Neutrophil (primary cell): Measurements from ENCODE around the gene MMRN2.
"Not testable (repeated sequence)": the region's sequence is repeated elsewhere in the genome, so short reads cannot be mapped to it uniquely, and the experiment has no call there.

Experiments
- H3K27ac ChIP-seq: fragments of 200-600 bp; sonication (generic); 2 replicates; pipeline ENCODE4 v1.5.1; 2016; ENCODE audit warnings: mild to moderate bottlenecking, moderate library complexity
- H3K27me3 ChIP-seq: fragments of 200-600 bp; sonication (generic); 2 replicates; pipeline ENCODE4 v1.6.0; 2016; ENCODE audit warnings: mild to moderate bottlenecking
- H3K36me3 ChIP-seq: fragments of 200-600 bp; sonication (generic); 2 replicates; pipeline ENCODE4 v1.5.1; 2017
- H3K4me1 ChIP-seq, 2 experiments: fragments of 200-600 bp in 1 of 2; sonication (generic) in 1 of 2; 1 replicate in 1 of 2; 2 replicates in 1 of 2; pipeline versions ENCODE4 v1.5.1 to v1.6.1; 2013 to 2016; ENCODE audit warnings: low read depth in 1 of 2, low read length in 1 of 2, mild to moderate bottlenecking in 1 of 2, moderate library complexity in 1 of 2; ENCODE audit not compliant: control insufficient read depth in 1 of 2, insufficient read depth in 1 of 2
- H3K4me3 ChIP-seq, 2 experiments: fragments of 200-600 bp in 1 of 2; sonication (generic) in 1 of 2; 1 replicate in 1 of 2; 2 replicates in 1 of 2; pipeline ENCODE4 v1.5.1; 2013 to 2016; ENCODE audit warnings: low read depth in 1 of 2, low read length in 1 of 2, mild to moderate bottlenecking in 1 of 2, moderate library complexity in 1 of 2
- H3K9me3 ChIP-seq: fragments of 200-600 bp; sonication (generic); 2 replicates; pipeline ENCODE4 v1.5.1; 2016
- CTCF ChIP-seq: fragments of 200-600 bp; sonication (generic); IDR thresholded peaks from 2 replicates; pipeline ENCODE4 v1.5.1; 2016; ENCODE audit warnings: antibody characterized with exemption

The MMRN2 gene

GRCh38 chr10:86941426-86941825, 16.0 kb downstream of the MMRN2 start:
- Histone ChIP-seq H3K27me3 (no peaks in the 10 kb centered on the region), H3K36me3 (no peaks in the 10 kb centered on the region)

GRCh38 chr10:86940677-86941076, 16.7 kb downstream of the MMRN2 start:
- H3K9me3 ChIP-seq, result no peaks in the 10 kb centered on the region
- H3K36me3 ChIP-seq, result no peaks in the 10 kb centered on the region
- H3K27ac ChIP-seq, result no peak overlapping the region
- H3K4me3 ChIP-seq, result no peak overlapping the region
- H3K27me3 ChIP-seq, result no peaks in the 10 kb centered on the region
- peaks cover 0 to 3% of the 10 kb centered on the region in 2 experiments for H3K4me1 ChIP-seq
- no peak for TF ChIP-seq CTCF

More at GRCh38 chr10:86941426-86941825, 16.0 kb downstream of the MMRN2 start:
- H3K9me3 ChIP-seq, result no peaks in the 10 kb centered on the region
- H3K4me1 ChIP-seq, result peaks cover 0 to 3% of the 10 kb centered on the region in 2 experiments
- no peak overlapping the region for H3K4me3 ChIP-seq
- TF ChIP-seq CTCF, result no peak
- no peak overlapping the region for H3K27ac ChIP-seq

- not testable (repeated sequence) for H3K27me3 ChIP-seq
These were observed 17.3 kb downstream of the MMRN2 start for GRCh38 chr10:86940076-86940475.

GRCh38 chr10:86938260-86938659, 19.2 kb downstream of the MMRN2 start:
- Histone ChIP-seq H3K27ac (no peak overlapping the region), H3K9me3 (no peaks in the 10 kb centered on the region), H3K4me3 (no peak overlapping the region), H3K36me3 (no peaks in the 10 kb centered on the region), H3K27me3 (no peaks in the 10 kb centered on the region), H3K4me1 (peaks cover 0 to 3% of the 10 kb centered on the region in 2 experiments)
- TF ChIP-seq CTCF, result no peak

More at GRCh38 chr10:86940076-86940475, 17.3 kb downstream of the MMRN2 start:
- not testable (repeated sequence) for H3K4me1 ChIP-seq, H3K9me3 ChIP-seq, H3K36me3 ChIP-seq, H3K27ac ChIP-seq, H3K4me3 ChIP-seq

GRCh38 chr10:86937502-86938154, 19.8 kb downstream of the MMRN2 start:
- no peaks in the 10 kb centered on the region for H3K36me3 ChIP-seq
- no peaks in the 10 kb centered on the region for H3K27me3 ChIP-seq
- H3K9me3 ChIP-seq, result no peaks in the 10 kb centered on the region
- peaks cover 0 to 3% of the 10 kb centered on the region in 2 experiments for H3K4me1 ChIP-seq
- no peak overlapping the region for H3K4me3 ChIP-seq
- TF ChIP-seq CTCF, result no peak
- no peak overlapping the region for H3K27ac ChIP-seq

GRCh38 chr10:86936661-86937501, 20.5 kb downstream of the MMRN2 start:
- Histone ChIP-seq H3K27me3 (no peaks in the 10 kb centered on the region), H3K4me3 (no peak overlapping the region), H3K9me3 (no peaks in the 10 kb centered on the region), H3K27ac (no peak overlapping the region), H3K4me1 (peaks cover 0 to 3% of the 10 kb centered on the region in 2 experiments), H3K36me3 (no peaks in the 10 kb centered on the region)
- TF ChIP-seq CTCF, result no peak

- H3K27ac ChIP-seq, H3K4me1 ChIP-seq, H3K36me3 ChIP-seq, H3K4me3 ChIP-seq, H3K9me3 ChIP-seq, H3K27me3 ChIP-seq: not testable (repeated sequence)
These were observed 23.2 kb downstream of the MMRN2 start for GRCh38 chr10:86934162-86934711.
